IMR-90 (cell line): ENCODE measurements around the gene PXYLP1. TPM values are rescaled to one million over a fixed set of nuclear protein-coding genes. Genes with fewer than 3 reads are reported as not detected.

Source experiments
- ATAC-seq: fragments of 200-7000 bp; cut with Tn5 transposase; 2 replicates; pipeline ENCODE4 v1.9.1; 2020; ENCODE audit warnings: low read depth, mild to moderate bottlenecking, moderate library complexity
- BruUV-seq: library from RNA; stranded (reverse); fragments of 400-500 nt; replicated peaks from 2 replicates; lab custom pipeline; 2021; lab: Mats Ljungman, UMichigan
- CTCF ChIA-PET: fragments of 300-600 bp; formaldehyde crosslinking; extraction: SDS; loops from one replicate; lab custom pipeline; 2021; ENCODE audit warnings: antibody characterized with exemption; lab: Yijun Ruan, JAX
- POLR2A ChIA-PET: fragments of 300-600 bp; sonication (Branson Sonifier 250); formaldehyde crosslinking; loops from one replicate; lab custom pipeline; 2022; ENCODE audit warnings: antibody characterized with exemption; ENCODE audit not compliant: unreplicated experiment; lab: Charles Lee
- DNase-seq: peaks from one replicate; pipeline ENCODE4 v3.0.0; 2013
- H2AFZ ChIP-seq: replicated peaks from 2 replicates; pipeline ENCODE3; 2013; ENCODE audit warnings: low read length, mild to moderate bottlenecking; ENCODE audit not compliant: poor library complexity
- H2AK5ac ChIP-seq: 2 replicates; pipeline ENCODE4 v1.6.1; 2013; ENCODE audit warnings: low read depth, low read length, inconsistent platforms
- H2AK9ac ChIP-seq: replicated peaks from 2 replicates; pipeline ENCODE3; 2013; ENCODE audit warnings: mild to moderate bottlenecking, low read depth, low read length, moderate library complexity; ENCODE audit not compliant: poor library complexity
- H2BK120ac ChIP-seq: 2 replicates; pipeline ENCODE4 v1.6.1; 2013; ENCODE audit warnings: low read depth, low read length, inconsistent platforms
- H2BK15ac ChIP-seq: 3 replicates; pipeline ENCODE4 v1.6.1; 2013; ENCODE audit warnings: low read depth, low read length, inconsistent platforms
- H2BK20ac ChIP-seq: 2 replicates; pipeline ENCODE4 v1.6.1; 2013; ENCODE audit warnings: low read depth, mild to moderate bottlenecking, inconsistent platforms, low read length, moderate library complexity
- H2BK5ac ChIP-seq: 2 replicates; pipeline ENCODE4 v1.6.1; 2013; ENCODE audit warnings: mild to moderate bottlenecking, low read depth, low read length, inconsistent platforms; ENCODE audit not compliant: poor library complexity, severe bottlenecking
- H3K14ac ChIP-seq: replicated peaks from 2 replicates; pipeline ENCODE4 v1.6.1; 2013; ENCODE audit warnings: low read depth, low read length, inconsistent platforms
- H3K18ac ChIP-seq: 2 replicates; pipeline ENCODE4 v1.6.1; 2013; ENCODE audit warnings: low read depth, low read length, control low read depth
- H3K23ac ChIP-seq: 2 replicates; pipeline ENCODE4 v1.6.1; 2013; ENCODE audit warnings: low read depth, low read length, inconsistent platforms
- H3K27ac ChIP-seq: 2 replicates; pipeline ENCODE4 v1.5.1; 2013; ENCODE audit warnings: mild to moderate bottlenecking, control low read depth, low read length; ENCODE audit not compliant: insufficient read depth
- H3K27me3 ChIP-seq: 2 replicates; pipeline ENCODE4 v1.6.1; 2013; ENCODE audit warnings: low read length; ENCODE audit not compliant: control insufficient read depth, insufficient read depth
- H3K36me3 ChIP-seq: 2 replicates; pipeline ENCODE4 v1.6.1; 2013; ENCODE audit warnings: low read length, mixed read lengths; ENCODE audit not compliant: control insufficient read depth, insufficient read depth
- H3K4ac ChIP-seq: 2 replicates; pipeline ENCODE4 v1.6.1; 2013; ENCODE audit warnings: low read depth, low read length, inconsistent platforms
- H3K4me1 ChIP-seq: 2 replicates; pipeline ENCODE4 v1.6.1; 2013; ENCODE audit warnings: low read length, mixed read lengths; ENCODE audit not compliant: control insufficient read depth, insufficient read depth
- H3K4me2 ChIP-seq: 2 replicates; pipeline ENCODE4 v1.6.1; 2013; ENCODE audit warnings: low read depth, mild to moderate bottlenecking, control low read depth, low read length, moderate library complexity
- H3K4me3 ChIP-seq: 2 replicates; pipeline ENCODE4 v1.5.1; 2013; ENCODE audit warnings: low read depth, mild to moderate bottlenecking, control low read depth, low read length, moderate library complexity; ENCODE audit not compliant: insufficient read depth
- H3K56ac ChIP-seq: 2 replicates; pipeline ENCODE4 v1.6.1; 2013; ENCODE audit warnings: low read length, inconsistent platforms; ENCODE audit not compliant: insufficient read depth; ENCODE audit errors: extremely low read depth
- H3K79me1 ChIP-seq, 2 experiments: 2 replicates each; pipeline ENCODE4 v1.6.1; 2013; ENCODE audit warnings: low read length in 2 of 2, inconsistent platforms in 1 of 2, low read depth in 1 of 2
- H3K9ac ChIP-seq: 2 replicates; pipeline ENCODE4 v1.6.1; 2013; ENCODE audit warnings: low read depth, low read length, control low read depth
- H3K9me1 ChIP-seq: 2 replicates; pipeline ENCODE4 v1.6.1; 2013; ENCODE audit warnings: low read length, inconsistent platforms; ENCODE audit not compliant: insufficient read depth
- H3K9me3 ChIP-seq: 2 replicates; pipeline ENCODE4 v1.6.1; 2013; ENCODE audit warnings: low read length; ENCODE audit not compliant: control insufficient read depth, insufficient read depth
- H4K20me1 ChIP-seq: 2 replicates; pipeline ENCODE4 v1.6.1; 2013; ENCODE audit warnings: low read length, inconsistent platforms; ENCODE audit not compliant: insufficient read depth
- H4K5ac ChIP-seq: 2 replicates; pipeline ENCODE4 v1.6.1; 2013; ENCODE audit warnings: mild to moderate bottlenecking, low read depth, low read length, control low read depth
- H4K8ac ChIP-seq, 2 experiments: 2 replicates each; pipeline ENCODE4 v1.6.1; 2013; ENCODE audit warnings: low read depth in 2 of 2, low read length in 2 of 2, control low read depth in 1 of 2, inconsistent platforms in 1 of 2
- H4K91ac ChIP-seq: 2 replicates; pipeline ENCODE4 v1.6.1; 2013; ENCODE audit warnings: low read depth, low read length, inconsistent platforms; ENCODE audit not compliant: insufficient read depth
- BHLHE40 ChIP-seq: fragments of 150-350 bp; IDR thresholded peaks from 2 replicates; pipeline ENCODE4 v1.6.1; 2016; ENCODE audit warnings: mild to moderate bottlenecking, low read depth, low read length
- CEBPB ChIP-seq: IDR thresholded peaks from 2 replicates; pipeline ENCODE4 v1.6.1; 2012; ENCODE audit warnings: low read depth, low read length, improper control_type of control experiment
- CHD1 ChIP-seq: IDR thresholded peaks from 2 replicates; pipeline ENCODE4 v1.6.1; 2012; ENCODE audit warnings: low read depth, low read length, improper control_type of control experiment
- CTCF ChIP-seq: conservative IDR thresholded peaks from 2 replicates; pipeline ENCODE4 v1.5.1; 2012; ENCODE audit warnings: mild to moderate bottlenecking, low read depth, low read length, improper control_type of control experiment
- FOS ChIP-seq: fragments of 150-350 bp; IDR thresholded peaks from 2 replicates; pipeline ENCODE4 v1.6.1; 2016; ENCODE audit warnings: low read depth, low read length
- MAFK ChIP-seq: IDR thresholded peaks from 2 replicates; pipeline ENCODE4 v1.6.1; 2012; ENCODE audit warnings: low read depth, low read length, improper control_type of control experiment
- MAZ ChIP-seq: IDR thresholded peaks from 2 replicates; pipeline ENCODE4 v1.6.1; 2012; ENCODE audit warnings: low read depth, mild to moderate bottlenecking, low read length, improper control_type of control experiment, moderate library complexity, borderline replicate concordance
- MXI1 ChIP-seq: IDR thresholded peaks from 2 replicates; pipeline ENCODE4 v1.6.1; 2012; ENCODE audit warnings: low read depth, mild to moderate bottlenecking, low read length, moderate library complexity, borderline replicate concordance
- NFE2L2 ChIP-seq: fragments of 150-350 bp; IDR thresholded peaks from 2 replicates; pipeline ENCODE4 v1.6.1; 2016; ENCODE audit warnings: low read depth, mild to moderate bottlenecking, low read length
- POLR2A ChIP-seq: IDR thresholded peaks from 2 replicates; pipeline ENCODE4 v1.6.1; 2012; ENCODE audit warnings: mild to moderate bottlenecking, low read depth, low read length
- RAD21 ChIP-seq: IDR thresholded peaks from 2 replicates; pipeline ENCODE4 v1.6.1; 2012; ENCODE audit warnings: low read length, improper control_type of control experiment
- RCOR1 ChIP-seq: IDR thresholded peaks from 2 replicates; pipeline ENCODE4 v1.6.1; 2012; ENCODE audit warnings: mild to moderate bottlenecking, low read length, improper control_type of control experiment; ENCODE audit not compliant: insufficient replicate concordance
- RFX5 ChIP-seq: IDR thresholded peaks from 2 replicates; pipeline ENCODE4 v1.8.0; 2012; ENCODE audit warnings: low read depth, mild to moderate bottlenecking, low read length, moderate library complexity
- SMC3 ChIP-seq: fragments of 150-350 bp; IDR thresholded peaks from 2 replicates; pipeline ENCODE4 v1.6.1; 2016; ENCODE audit warnings: low read depth, mild to moderate bottlenecking, antibody characterized with exemption, low read length, moderate library complexity
- USF2 ChIP-seq: fragments of 150-350 bp; IDR thresholded peaks from 2 replicates; pipeline ENCODE4 v1.6.1; 2017; ENCODE audit warnings: mild to moderate bottlenecking, antibody characterized with exemption, low read length, low read depth
- WGBS, 2 experiments: methylation state at CpG; one replicate each; pipeline versions ENCODE4 v1.1.5 to v1.1.7; 2013; ENCODE audit warnings: missing lambda C conversion rate in 2 of 2; ENCODE audit not compliant: insufficient read length in 1 of 2; ENCODE audit errors: extremely low coverage in 2 of 2; 5-methylcytosine and 5-hydroxymethylcytosine counted together
- dilution Hi-C: fragments of 300-500 bp; cut with HindIII; formaldehyde crosslinking; loops from one replicate; pipeline ENCODE4 v1.14.3; 2018; ENCODE audit warnings: low sequenced_read_pairs; ENCODE audit not compliant: unreplicated experiment
- in situ Hi-C: fragments of 300-500 bp; cut with MboI; formaldehyde crosslinking; loops from 3 replicates; pipeline ENCODE4 v1.14.3; 2019; ENCODE audit warnings: low sequenced_read_pairs, inconsistent platforms, mixed read lengths
- intact Hi-C: fragments of 100-400 bp; cut with micrococcal nuclease; formaldehyde crosslinking; loops from 2 replicates; pipeline ENCODE4 v1.10.0; 2022
- polyA plus RNA-seq, 3 experiments: library from polyadenylated mRNA; depleted of rRNA; stranded (reverse); fragments of >200 nt; gene quantifications; 2 replicates each; pipeline ENCODE4 v1.2.3, GENCODE V29; 2012; ENCODE audit warnings: low replicate concordance in 1 of 3
- total RNA-seq: library from RNA; depleted of rRNA; stranded (reverse); fragments of >200 nt; gene quantifications from 2 replicates; pipeline ENCODE4 v1.2.3, GENCODE V29; 2012

PXYLP1 gene
- total and polyA plus RNA-seq, 2 of the 4 experiments (the other 2 are of a cell fraction): 11.7 to 15.6 TPM

GRCh38 chr3:141272906-141273662 lies 41.5 kb downstream of the PXYLP1 start:
- 0 out of 2 replicates have a peak overlapping the region, but pooled peaks have one; percentile 31 for H2BK20ac ChIP-seq
- ATAC-seq: peak; percentile 75
- H2AFZ ChIP-seq: no peak overlapping the region
- peaks cover 5% of the 10 kb centered on the region for H3K9me1 ChIP-seq
- H3K4me2 ChIP-seq: no peak overlapping the region
- ChIA-PET POLR2A (no interaction called here), CTCF (interaction anchor here (0.9 to 1.1 kb wide), 2 partner anchors 26 to 29 kb away, joined by 3 read pairs; no protein-coding TSS in a partner anchor)
- intact Hi-C loops: no loop called here
- H3K56ac ChIP-seq: no peak overlapping the region
- no peak overlapping the region for H2AK9ac ChIP-seq
- no peak overlapping the region for H3K23ac ChIP-seq
- no peaks in the 10 kb centered on the region for H3K9me3 ChIP-seq
- H2BK5ac ChIP-seq: no peak overlapping the region
- H4K20me1 ChIP-seq: no peaks in the 10 kb centered on the region
- H4K5ac ChIP-seq: no peak overlapping the region
- H4K8ac ChIP-seq: no peak overlapping the region
- no peak overlapping the region for H3K27ac ChIP-seq
- no peak overlapping the region for H2AK5ac ChIP-seq
- H4K91ac ChIP-seq: no peak overlapping the region
- dilution Hi-C loops: no loop called here
- no peak overlapping the region for H3K14ac ChIP-seq
- peak; percentile 74 for DNase-seq
- H3K4ac ChIP-seq: no peak overlapping the region; the same call in 1 of the 2 replicates
- H3K18ac ChIP-seq: no peak overlapping the region
- WGBS, 2 experiments: 71% methylated on average over 3 of the region's 8 CpGs; no CpG with 5 or more reads in 1 of the 2 experiments
- H2BK120ac ChIP-seq: no peak overlapping the region
- H3K9ac ChIP-seq: no peak overlapping the region
- in situ Hi-C loops: no loop called here
- no peaks in the 10 kb centered on the region for H3K27me3 ChIP-seq
- no TSS peak for BruUV-seq
- no peaks in the 10 kb centered on the region; a peak in 1 of 4 replicates for H3K79me1 ChIP-seq
- no peaks in the 10 kb centered on the region; the same call in 1 of the 2 replicates for H3K36me3 ChIP-seq
- H3K4me1 ChIP-seq: peaks cover 11% of the 10 kb centered on the region
- no peak overlapping the region for H3K4me3 ChIP-seq
- no peak overlapping the region for H2BK15ac ChIP-seq
- TF ChIP-seq BHLHE40: no peak
- no peak for TF ChIP-seq USF2
- TF ChIP-seq FOS: no peak
- no peak for TF ChIP-seq SMC3
- no peak for TF ChIP-seq CTCF
- TF ChIP-seq POLR2A: no peak
- no peak for TF ChIP-seq CHD1
- no peak for TF ChIP-seq MAZ
- TF ChIP-seq RCOR1: no peak
- no peak for TF ChIP-seq MXI1
- TF ChIP-seq MAFK: no peak
- TF ChIP-seq RFX5: no peak
- no peak for TF ChIP-seq CEBPB
- TF ChIP-seq RAD21: no peak
- TF ChIP-seq NFE2L2: no peak
